ENCODE results near the gene SBK3. TPM values are rescaled to one million over a fixed set of nuclear protein-coding genes. Genes with fewer than 3 reads are reported as not detected.

SBK3 gene
- total RNA-seq, 2 experiments from 2014 or later, result not detected

Other genes starting within 250 kb of the SBK3 start
- under 1 TPM in 1 of 2 experiments, not detected in 1; 0.26 TPM for gene TMEM150B, start 220.2 kb downstream of the SBK3 start, total RNA-seq
- gene KMT5C, start 205.7 kb downstream of the SBK3 start, total RNA-seq, result 10 to 100 TPM; 21.9 to 26.7 TPM
- under 1 TPM in 1 of 2 experiments, not detected in 1; 0.34 TPM for gene COX6B2, start 190.8 kb downstream of the SBK3 start, total RNA-seq
- not detected for gene GARIN5B, start 182.3 kb downstream of the SBK3 start, total RNA-seq
- gene IL11, start 175.1 kb downstream of the SBK3 start, total RNA-seq, result under 1 TPM; 0.26 to 0.34 TPM
- not detected for gene TMEM190, start 168.7 kb downstream of the SBK3 start, total RNA-seq
- gene TMEM238, start 161.3 kb downstream of the SBK3 start, total RNA-seq, result 10 to 100 TPM; 23.6 to 26.7 TPM
- 1,000 to 10,000 TPM; 2,948 to 3,082 TPM for gene RPL28, start 159.6 kb downstream of the SBK3 start, total RNA-seq
- gene UBE2S, start 137.8 kb downstream of the SBK3 start, total RNA-seq, result 100 to 1,000 TPM; 333 to 353 TPM
- gene SHISA7, start 102.2 kb downstream of the SBK3 start, total RNA-seq, result not detected
- 10 to 100 TPM; 31.9 to 32.1 TPM for gene ISOC2, start 83.9 kb downstream of the SBK3 start, total RNA-seq
- not detected for gene C19orf85, start 80.8 kb downstream of the SBK3 start, total RNA-seq
- 10 to 100 TPM; 10.2 to 11.6 TPM for gene ZNF628, start 68.9 kb downstream of the SBK3 start, total RNA-seq
- gene NAT14, start 60.4 kb downstream of the SBK3 start, total RNA-seq, result 10 to 100 TPM; 16.2 to 16.4 TPM
- under 1 TPM; 0.50 to 0.55 TPM for gene SSC5D, start 57.1 kb downstream of the SBK3 start, total RNA-seq
- gene SBK2, start 8.4 kb downstream of the SBK3 start, total RNA-seq, result not detected
- 1 to 10 TPM; 5.6 to 6.2 TPM for gene ZNF579, start 35.3 kb upstream of the SBK3 start, total RNA-seq
- 10 to 100 TPM; 13.6 to 13.7 TPM for gene FIZ1, start 54.0 kb upstream of the SBK3 start, total RNA-seq
- gene ZNF524, start 54.7 kb upstream of the SBK3 start, total RNA-seq, result 10 to 100 TPM; 21.9 to 25.2 TPM
- 10 to 100 TPM; 14.8 to 15.8 TPM for gene ZNF865, start 60.1 kb upstream of the SBK3 start, total RNA-seq
- gene ZNF784, start 79.0 kb upstream of the SBK3 start, total RNA-seq, result 1 to 10 TPM; 5.2 to 5.3 TPM
- gene ZNF580, start 95.5 kb upstream of the SBK3 start, total RNA-seq, result 10 to 100 TPM; 30.2 to 32.1 TPM
- gene ZNF581, start 98.1 kb upstream of the SBK3 start, total RNA-seq, result 10 to 100 TPM; 22.7 to 24.4 TPM
- 1 to 10 TPM; 8.7 to 9.4 TPM for gene CCDC106, start 102.7 kb upstream of the SBK3 start, total RNA-seq
- gene U2AF2, start 109.5 kb upstream of the SBK3 start, total RNA-seq, result 100 to 1,000 TPM; 296 to 321 TPM
- 10 to 100 TPM; 63.6 to 67.0 TPM for gene EPN1, start 129.7 kb upstream of the SBK3 start, total RNA-seq
- gene NLRP9, start 192.9 kb upstream of the SBK3 start, total RNA-seq, result not detected
- not detected for gene RFPL4A, start 213.6 kb upstream of the SBK3 start, total RNA-seq
- gene RFPL4AL1, start 223.6 kb upstream of the SBK3 start, total RNA-seq, result not detected

Measured in activated CD8-positive, alpha-beta T cell treated with anti-CD3 and anti-CD28 coated beads, Interleukin-2, amount 10 ng/mL, durations not matched to agents 7 days and 5 days (primary cell).